ENCODE measurements around the gene PPP1R16B. TPM values are rescaled to one million over a fixed set of nuclear protein-coding genes. Genes with fewer than 3 reads are reported as not detected.

Gene PPP1R16B
- polyA plus RNA-seq, 1 donor from 2014 or later, result 1.9 TPM

DNA sequence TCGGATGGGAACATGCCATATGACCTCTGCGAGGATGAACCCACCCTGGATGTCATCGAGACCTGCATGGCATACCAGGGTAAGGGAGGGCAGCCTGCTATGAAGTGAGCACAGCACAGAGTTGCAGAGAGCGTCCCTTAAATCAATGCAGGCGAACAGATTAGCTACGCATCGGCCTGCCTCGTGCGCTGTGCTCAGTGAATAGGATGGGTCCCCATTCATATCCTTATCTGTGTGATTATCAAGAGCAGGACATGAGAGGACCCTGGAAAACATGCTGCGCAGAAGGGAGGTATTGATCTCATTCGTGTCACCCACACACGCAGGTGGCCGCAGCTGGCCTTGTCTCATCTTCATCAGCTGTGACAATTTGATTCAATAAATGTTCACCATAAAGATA is 95.1 kb downstream of the PPP1R16B start:
- H3F3A ChIP-seq (ENCODE audit: insufficient read depth, low read length, poor library complexity, severe bottlenecking), result no peaks in the 10 kb centered on the region
- TF ChIP-seq RAD21 (conservative IDR thresholded peaks at IDR 0.05), result no peak
- TF ChIP-seq TAF1 (IDR thresholded peaks at IDR 0.05; ENCODE audit: low read depth), result no peak
- TF ChIP-seq POLR2AphosphoS5 (IDR thresholded peaks at IDR 0.05), result no peak
- no peak for TF ChIP-seq MXI1 (conservative IDR thresholded peaks at IDR 0.05; ENCODE audit: poor library complexity, severe bottlenecking)
- TF ChIP-seq, protein P1, sequence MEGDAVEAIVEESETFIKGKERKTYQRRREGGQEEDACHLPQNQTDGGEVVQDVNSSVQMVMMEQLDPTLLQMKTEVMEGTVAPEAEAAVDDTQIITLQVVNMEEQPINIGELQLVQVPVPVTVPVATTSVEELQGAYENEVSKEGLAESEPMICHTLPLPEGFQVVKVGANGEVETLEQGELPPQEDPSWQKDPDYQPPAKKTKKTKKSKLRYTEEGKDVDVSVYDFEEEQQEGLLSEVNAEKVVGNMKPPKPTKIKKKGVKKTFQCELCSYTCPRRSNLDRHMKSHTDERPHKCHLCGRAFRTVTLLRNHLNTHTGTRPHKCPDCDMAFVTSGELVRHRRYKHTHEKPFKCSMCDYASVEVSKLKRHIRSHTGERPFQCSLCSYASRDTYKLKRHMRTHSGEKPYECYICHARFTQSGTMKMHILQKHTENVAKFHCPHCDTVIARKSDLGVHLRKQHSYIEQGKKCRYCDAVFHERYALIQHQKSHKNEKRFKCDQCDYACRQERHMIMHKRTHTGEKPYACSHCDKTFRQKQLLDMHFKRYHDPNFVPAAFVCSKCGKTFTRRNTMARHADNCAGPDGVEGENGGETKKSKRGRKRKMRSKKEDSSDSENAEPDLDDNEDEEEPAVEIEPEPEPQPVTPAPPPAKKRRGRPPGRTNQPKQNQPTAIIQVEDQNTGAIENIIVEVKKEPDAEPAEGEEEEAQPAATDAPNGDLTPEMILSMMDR (IDR thresholded peaks at IDR 0.05; ENCODE audit: poor library complexity, severe bottlenecking), result no peak
- no peak for TF ChIP-seq EP300 (conservative IDR thresholded peaks at IDR 0.05; ENCODE audit: poor library complexity, severe bottlenecking)
- TF ChIP-seq EZH2 (IDR thresholded peaks at IDR 0.05; ENCODE audit: borderline replicate concordance, insufficient read depth, low read length, poor library complexity, severe bottlenecking), result no peak
- no peak for TF ChIP-seq SMC3 (conservative IDR thresholded peaks at IDR 0.05; ENCODE audit: poor library complexity)
- TF ChIP-seq REST (IDR thresholded peaks at IDR 0.05; ENCODE audit: borderline replicate concordance), result no peak
- no peaks in the 10 kb centered on the region for H3K9me2 ChIP-seq (ENCODE audit: insufficient read depth, low read length)
- H3K27me3 ChIP-seq (ENCODE audit: insufficient read depth, low read depth, low read length), result peaks cover 5% of the 10 kb centered on the region
- H3K27ac ChIP-seq (ENCODE audit: low read length), result no peak overlapping the region
- H3K79me2 ChIP-seq (replicated peaks; ENCODE audit: insufficient read depth, low read length), result no peaks in the 10 kb centered on the region
- no peaks in the 10 kb centered on the region for H4K20me1 ChIP-seq (ENCODE audit: insufficient read depth)
- H2AFZ ChIP-seq (ENCODE audit: low read depth, low read length), result no peak overlapping the region
- H3K36me3 ChIP-seq (ENCODE audit: insufficient read depth, low read length), result no peaks in the 10 kb centered on the region
- H3K4me3 ChIP-seq (ENCODE audit: low read length), result no peak overlapping the region
- H3K9ac ChIP-seq (ENCODE audit: low read length), result no peak overlapping the region
- H3K9me3 ChIP-seq (ENCODE audit: low read length), result no peaks in the 10 kb centered on the region
- no peak overlapping the region for H3K4me2 ChIP-seq (ENCODE audit: low read length)

DNA sequence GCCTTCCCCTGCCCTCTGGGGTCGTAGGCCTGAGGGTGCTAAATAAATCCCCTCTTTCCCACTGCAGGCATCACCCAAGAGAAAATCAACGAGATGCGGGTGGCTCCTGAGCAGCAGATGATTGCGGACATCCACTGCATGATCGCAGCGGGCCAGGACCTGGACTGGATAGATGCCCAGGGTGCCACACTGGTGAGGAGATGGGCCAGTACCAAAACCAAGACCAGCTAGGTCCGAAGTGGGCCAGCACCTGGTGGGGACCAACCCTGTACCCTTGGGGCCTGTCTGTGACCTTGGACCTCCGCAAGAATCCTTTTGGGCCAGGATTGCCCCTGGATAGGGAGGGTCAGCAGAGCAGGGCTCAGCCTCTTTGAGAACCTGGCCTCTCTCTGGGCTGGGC is 97.1 kb downstream of the PPP1R16B start:
- H3K36me3 ChIP-seq (ENCODE audit: insufficient read depth, low read length), result no peaks in the 10 kb centered on the region
- H3K4me2 ChIP-seq (ENCODE audit: low read length), result no peak overlapping the region
- H4K20me1 ChIP-seq (ENCODE audit: insufficient read depth), result no peaks in the 10 kb centered on the region
- TF ChIP-seq, protein P1 (IDR thresholded peaks at IDR 0.05; ENCODE audit: poor library complexity, severe bottlenecking), result no peak
- TF ChIP-seq RAD21 (conservative IDR thresholded peaks at IDR 0.05) (no peak), EP300 (conservative IDR thresholded peaks at IDR 0.05; ENCODE audit: poor library complexity, severe bottlenecking) (no peak), MXI1 (conservative IDR thresholded peaks at IDR 0.05; ENCODE audit: poor library complexity, severe bottlenecking) (no peak), EZH2 (IDR thresholded peaks at IDR 0.05; ENCODE audit: borderline replicate concordance, insufficient read depth, low read length, poor library complexity, severe bottlenecking) (no peak), REST (IDR thresholded peaks at IDR 0.05; ENCODE audit: borderline replicate concordance) (no peak), POLR2AphosphoS5 (IDR thresholded peaks at IDR 0.05) (no peak), SMC3 (conservative IDR thresholded peaks at IDR 0.05; ENCODE audit: poor library complexity) (no peak)
- no peak overlapping the region for H3K4me3 ChIP-seq (ENCODE audit: low read length)
- no peaks in the 10 kb centered on the region for H3F3A ChIP-seq (ENCODE audit: insufficient read depth, low read length, poor library complexity, severe bottlenecking)
- no peak overlapping the region for H3K9ac ChIP-seq (ENCODE audit: low read length)
- H3K79me2 ChIP-seq (replicated peaks; ENCODE audit: insufficient read depth, low read length), result no peaks in the 10 kb centered on the region
- no peaks in the 10 kb centered on the region for H3K27me3 ChIP-seq (ENCODE audit: insufficient read depth, low read depth, low read length)
- H3K9me2 ChIP-seq (ENCODE audit: insufficient read depth, low read length), result no peaks in the 10 kb centered on the region
- H3K9me3 ChIP-seq (ENCODE audit: low read length), result no peaks in the 10 kb centered on the region
- no peak overlapping the region for H3K27ac ChIP-seq (ENCODE audit: low read length)
- H2AFZ ChIP-seq (ENCODE audit: low read depth, low read length), result no peak overlapping the region
